Suprapubic skin (tissue), 3 donors: Measurements from ENCODE around the gene VASH1.

Source experiments
- EP300 ChIP-seq: sonication (generic); formaldehyde crosslinking; IDR thresholded peaks from one replicate; pipeline ENCODE4 v1.6.1; 2017; ENCODE audit warnings: antibody characterized with exemption
- POLR2A ChIP-seq, 2 donors: fragments of 450-650 bp; IDR thresholded peaks; one replicate each; pipeline ENCODE4 v1.6.1; 2017; ENCODE audit warnings: antibody characterized with exemption in 2 of 2, mild to moderate bottlenecking in 2 of 2, moderate library complexity in 2 of 2
- TF ChIP-seq, protein P1 (sequence below), 2 donors: fragments of 200-600 bp in 1 of 2; fragments of 450-650 bp in 1 of 2; sonication (generic) in 1 of 2; IDR thresholded peaks; one replicate each; pipeline ENCODE4 v1.5.1; 2016 to 2019; ENCODE audit warnings: antibody characterized with exemption in 2 of 2, mild to moderate bottlenecking in 1 of 2, moderate library complexity in 1 of 2

DNA sequence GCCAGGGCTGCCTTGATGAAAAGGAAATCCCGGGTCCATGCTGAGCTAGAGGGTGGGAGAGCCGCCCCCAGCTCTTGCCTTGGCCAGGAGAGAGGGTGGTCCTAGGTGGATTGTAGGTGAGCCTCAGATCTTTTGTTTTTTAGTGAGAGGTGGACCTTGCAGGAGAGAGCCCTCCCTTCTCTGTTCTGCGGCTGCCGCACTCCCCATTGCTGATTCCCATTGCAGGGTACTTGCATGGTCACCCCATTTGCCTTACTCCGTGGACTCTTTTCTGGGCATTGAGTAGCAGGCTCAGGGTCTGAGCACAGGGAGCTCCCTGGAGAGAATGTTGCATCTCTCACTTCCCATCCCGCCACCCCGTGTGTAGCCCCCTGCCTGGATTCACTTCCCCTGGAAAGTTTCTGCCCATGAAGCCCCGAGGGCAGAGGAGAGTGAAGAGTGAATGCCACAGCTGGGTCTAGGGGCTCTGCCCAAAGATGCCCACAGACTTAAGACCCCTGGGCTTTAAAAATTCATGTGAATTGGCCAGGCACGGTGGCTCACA is 10.2 kb downstream of the VASH1 start:
- TF ChIP-seq POLR2A (IDR thresholded peaks at IDR 0.05) (no peak), EP300 (no peak)
- TF ChIP-seq, protein P1, sequence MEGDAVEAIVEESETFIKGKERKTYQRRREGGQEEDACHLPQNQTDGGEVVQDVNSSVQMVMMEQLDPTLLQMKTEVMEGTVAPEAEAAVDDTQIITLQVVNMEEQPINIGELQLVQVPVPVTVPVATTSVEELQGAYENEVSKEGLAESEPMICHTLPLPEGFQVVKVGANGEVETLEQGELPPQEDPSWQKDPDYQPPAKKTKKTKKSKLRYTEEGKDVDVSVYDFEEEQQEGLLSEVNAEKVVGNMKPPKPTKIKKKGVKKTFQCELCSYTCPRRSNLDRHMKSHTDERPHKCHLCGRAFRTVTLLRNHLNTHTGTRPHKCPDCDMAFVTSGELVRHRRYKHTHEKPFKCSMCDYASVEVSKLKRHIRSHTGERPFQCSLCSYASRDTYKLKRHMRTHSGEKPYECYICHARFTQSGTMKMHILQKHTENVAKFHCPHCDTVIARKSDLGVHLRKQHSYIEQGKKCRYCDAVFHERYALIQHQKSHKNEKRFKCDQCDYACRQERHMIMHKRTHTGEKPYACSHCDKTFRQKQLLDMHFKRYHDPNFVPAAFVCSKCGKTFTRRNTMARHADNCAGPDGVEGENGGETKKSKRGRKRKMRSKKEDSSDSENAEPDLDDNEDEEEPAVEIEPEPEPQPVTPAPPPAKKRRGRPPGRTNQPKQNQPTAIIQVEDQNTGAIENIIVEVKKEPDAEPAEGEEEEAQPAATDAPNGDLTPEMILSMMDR (IDR thresholded peaks at IDR 0.05), result no peak
